PC-3 (cell line): ENCODE data around the gene ADGRV1. TPM values are rescaled to one million over a fixed set of nuclear protein-coding genes. Genes with fewer than 3 reads are reported as not detected.
A peak's percentile ranks its signal among the peaks of the same experiment; 100 is the strongest.

Experiments used
- ATAC-seq: fragments of 200-7000 bp; cut with Tn5 transposase; 2 replicates; pipeline ENCODE4 v1.9.1; 2020; ENCODE audit warnings: mild to moderate bottlenecking, moderate library complexity
- BruUV-seq: library from RNA; stranded (reverse); fragments of 400-500 nt; replicated peaks from 2 replicates; lab custom pipeline; 2021; lab: Mats Ljungman, UMichigan
- CTCF ChIA-PET: fragments of 300-600 bp; sonication (Branson Sonifier 250); formaldehyde crosslinking; loops from one replicate; lab custom pipeline; 2022; ENCODE audit warnings: antibody characterized with exemption; lab: Charles Lee
- POLR2A ChIA-PET: fragments of 300-600 bp; sonication (Branson Sonifier 250); formaldehyde crosslinking; loops from one replicate; lab custom pipeline; 2022; ENCODE audit warnings: antibody characterized with exemption; ENCODE audit not compliant: unreplicated experiment; lab: Charles Lee
- DNase-seq: peaks from one replicate; pipeline ENCODE4 v3.0.0-alpha.2; 2015
- H2AFZ ChIP-seq: fragments of 300-600 bp; sonication (generic); 2 replicates; pipeline ENCODE4 v1.6.0; 2016; ENCODE audit warnings: antibody characterized with exemption, low read length
- H3F3A ChIP-seq: fragments of 300-600 bp; sonication (generic); one replicate; pipeline ENCODE4 v1.6.0; 2017; ENCODE audit warnings: antibody characterized with exemption, low read length, control low read depth, mild to moderate bottlenecking; ENCODE audit not compliant: unreplicated experiment
- H3K27ac ChIP-seq: fragments of 300-600 bp; sonication (generic); 2 replicates; pipeline ENCODE4 v1.5.1; 2016; ENCODE audit warnings: mild to moderate bottlenecking, low read length
- H3K27me3 ChIP-seq: fragments of 300-600 bp; sonication (generic); 2 replicates; pipeline ENCODE4 v1.6.1; 2016; ENCODE audit warnings: low read length, mixed read lengths
- H3K36me3 ChIP-seq: fragments of 300-600 bp; sonication (generic); 2 replicates; pipeline ENCODE4 v1.6.1; 2016; ENCODE audit warnings: low read depth, mixed run types, low read length, mixed read lengths
- H3K4me1 ChIP-seq: fragments of 300-600 bp; sonication (generic); 2 replicates; pipeline ENCODE4 v1.5.1; 2016; ENCODE audit warnings: low read length; ENCODE audit not compliant: insufficient read depth
- H3K4me2 ChIP-seq: fragments of 300-600 bp; sonication (generic); 2 replicates; pipeline ENCODE4 v1.6.0; 2016; ENCODE audit warnings: low read length
- H3K4me3 ChIP-seq: fragments of 300-600 bp; sonication (generic); 2 replicates; pipeline ENCODE4 v1.5.1; 2016; ENCODE audit warnings: mild to moderate bottlenecking, low read length, mixed read lengths
- H3K79me2 ChIP-seq: fragments of 300-600 bp; sonication (generic); 2 replicates; pipeline ENCODE4 v1.6.1; 2017; ENCODE audit warnings: low read length, mixed read lengths
- H3K9ac ChIP-seq: fragments of 300-600 bp; sonication (generic); 2 replicates; pipeline ENCODE4 v1.6.0; 2016; ENCODE audit warnings: mild to moderate bottlenecking, low read length
- H3K9me2 ChIP-seq: fragments of 300-600 bp; sonication (generic); replicated peaks from 2 replicates; pipeline ENCODE4 v1.6.1; 2016; ENCODE audit warnings: mixed run types, low read length, mixed read lengths
- H3K9me3 ChIP-seq: fragments of 300-600 bp; sonication (generic); 2 replicates; pipeline ENCODE4 v1.6.1; 2016; ENCODE audit warnings: low read length, mixed read lengths
- H4K20me1 ChIP-seq: fragments of 300-600 bp; sonication (generic); 2 replicates; pipeline ENCODE4 v1.6.1; 2016; ENCODE audit warnings: low read length, mixed read lengths
- CTCF ChIP-seq: fragments of 300-600 bp; sonication (generic); conservative IDR thresholded peaks from 2 replicates; pipeline ENCODE4 v1.5.1; 2017; ENCODE audit warnings: antibody characterized with exemption, low read depth, mild to moderate bottlenecking, low read length
- EZH2 ChIP-seq: fragments of 300-600 bp; sonication (generic); IDR thresholded peaks from one replicate; pipeline ENCODE4 v1.6.1; 2017; ENCODE audit warnings: antibody characterized with exemption, mild to moderate bottlenecking, low read length; ENCODE audit not compliant: unreplicated experiment
- EZH2phosphoT487 ChIP-seq: fragments of 300-600 bp; sonication (generic); IDR thresholded peaks from 2 replicates; pipeline ENCODE4 v1.6.1; 2018; ENCODE audit warnings: mild to moderate bottlenecking, antibody characterized with exemption, low read length, borderline replicate concordance
- intact Hi-C: fragments of 100-400 bp; cut with micrococcal nuclease; formaldehyde crosslinking; loops from 2 replicates; pipeline ENCODE4 v1.9.0; 2023
- total RNA-seq: library from RNA; depleted of rRNA; stranded (reverse); fragments of >200 nt; gene quantifications from 2 replicates; pipeline ENCODE4 v1.2.3, GENCODE V29; 2014

ADGRV1 gene
- total RNA-seq, 1 experiment from 2014 or later = 22.7 TPM

- ATAC-seq (no peak), DNase-seq (peak; percentile 18)
- no peaks in the 10 kb centered on the region for H3K9me3 ChIP-seq
- TF ChIP-seq CTCF (no peak), EZH2 (no peak), EZH2phosphoT487 (no peak)
- H3F3A ChIP-seq = no peaks in the 10 kb centered on the region
- H2AFZ ChIP-seq = no peak overlapping the region
- no peaks in the 10 kb centered on the region for H3K36me3 ChIP-seq
- H3K27ac ChIP-seq = no peak overlapping the region
- H3K9me2 ChIP-seq = no peaks in the 10 kb centered on the region
- POLR2A ChIA-PET = no interaction called here
- no peaks in the 10 kb centered on the region for H3K27me3 ChIP-seq
- H3K79me2 ChIP-seq = peaks cover 46% of the 10 kb centered on the region
- CTCF ChIA-PET = no interaction called here
- H3K4me3 ChIP-seq = no peak overlapping the region
- H3K9ac ChIP-seq = no peak overlapping the region
- no TSS peak for BruUV-seq
- intact Hi-C loops = no loop called here
- H4K20me1 ChIP-seq = peaks cover 7% of the 10 kb centered on the region; the same call in 1 of the 2 replicates
- H3K4me1 ChIP-seq = peaks cover 15% of the 10 kb centered on the region
- H3K4me2 ChIP-seq = no peak overlapping the region
Measured at GRCh38 chr5:90569084-90569483, 10.5 kb downstream of the ADGRV1 start.

GRCh38 chr5:90570034-90570433 lies 11.4 kb downstream of the ADGRV1 start:
- DNase-seq = no peak
- ATAC-seq = no peak
- Histone ChIP-seq H4K20me1 (peaks cover 7% of the 10 kb centered on the region; the same call in 1 of the 2 replicates), H3K36me3 (no peaks in the 10 kb centered on the region), H3F3A (no peaks in the 10 kb centered on the region), H3K4me1 (peaks cover 19% of the 10 kb centered on the region), H3K27me3 (no peaks in the 10 kb centered on the region), H3K9ac (no peak overlapping the region), H3K9me2 (no peaks in the 10 kb centered on the region), H2AFZ (no peak overlapping the region), H3K27ac (no peak overlapping the region), H3K79me2 (peaks cover 54% of the 10 kb centered on the region), H3K9me3 (no peaks in the 10 kb centered on the region), H3K4me2 (no peak overlapping the region), H3K4me3 (no peak overlapping the region)
- CTCF ChIA-PET = no interaction called here
- intact Hi-C loops = no loop called here
- BruUV-seq = no TSS peak
- POLR2A ChIA-PET = no interaction called here
- no peak for TF ChIP-seq EZH2
- no peak for TF ChIP-seq CTCF
- TF ChIP-seq EZH2phosphoT487 = no peak

- peak overlapping the region; percentile 68 for H3K27ac ChIP-seq
- H3K4me3 ChIP-seq = no peak overlapping the region
- intact Hi-C loops = loop anchor here (1.0 kb wide), 4 partner anchors 9 to 41 kb away; no protein-coding TSS in a partner anchor
- peaks cover 59% of the 10 kb centered on the region for H3K79me2 ChIP-seq
- ChIA-PET CTCF (interaction anchor here (1.0 to 1.3 kb wide), 2 partner anchors 33 to 41 kb away, joined by 5 to 8 read pairs; no protein-coding TSS in a partner anchor), POLR2A (interaction anchor here (0.6 kb wide), 1 partner anchor 13 kb away, joined by 9 read pairs; no protein-coding TSS in a partner anchor)
- ATAC-seq (peak; percentile 96), DNase-seq (peak; percentile 86)
- peaks cover 7% of the 10 kb centered on the region; the same call in 1 of the 2 replicates for H4K20me1 ChIP-seq
- H3K9ac ChIP-seq = no peak overlapping the region
- no peak overlapping the region for H2AFZ ChIP-seq
- H3K36me3 ChIP-seq = no peaks in the 10 kb centered on the region
- H3K9me3 ChIP-seq = no peaks in the 10 kb centered on the region
- no peaks in the 10 kb centered on the region for H3K27me3 ChIP-seq
- H3K9me2 ChIP-seq = no peaks in the 10 kb centered on the region
- H3K4me2 ChIP-seq = peak overlapping the region; percentile 41
- TF ChIP-seq EZH2phosphoT487 (no peak), CTCF (no peak), EZH2 (no peak)
- H3F3A ChIP-seq = no peaks in the 10 kb centered on the region
- no TSS peak for BruUV-seq
- H3K4me1 ChIP-seq = peaks cover 26% of the 10 kb centered on the region
Measured at GRCh38 chr5:90571147-90571773, 12.7 kb downstream of the ADGRV1 start.
